ENCODE measurements around the gene IL19. TPM values are rescaled to one million over a fixed set of nuclear protein-coding genes. Genes with fewer than 3 reads are reported as not detected.

IL19 gene
- total and polyA plus RNA-seq, 9 of the 15 experiments (the other 6 are each of a cell fraction or from before 2014, with no cell fraction given), result not detected

DNA sequence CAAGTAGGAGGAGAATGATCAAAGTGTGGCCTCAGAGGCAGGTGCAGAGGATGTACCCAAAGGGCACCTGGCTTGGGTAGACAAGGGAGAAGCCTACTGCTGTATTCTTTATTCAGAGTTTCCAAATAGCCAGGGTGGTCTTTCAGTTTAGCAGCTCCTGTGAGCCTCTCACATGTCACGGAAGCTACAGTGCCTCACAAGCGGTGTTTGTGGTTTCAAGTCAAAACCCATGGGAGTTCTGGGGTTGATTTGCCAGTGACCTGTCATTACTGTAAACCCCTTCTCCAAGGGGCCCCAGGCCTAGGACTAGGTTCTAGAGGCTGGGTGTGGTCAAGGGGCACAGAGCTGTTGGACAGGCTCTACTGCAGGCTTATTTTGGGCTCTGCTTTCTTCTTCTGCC, 11.9 kb downstream of the IL19 start:
- no TSS peak for BruUV-seq (replicated peaks)
- no peak overlapping the region for H3K4me2 ChIP-seq (ENCODE audit: insufficient read depth, low read length)
- no peak overlapping the region for H3K4me3 ChIP-seq
- CTCF ChIA-PET (ENCODE audit: low intra/inter-chr PET ratio), result no interaction called here
- H3K79me2 ChIP-seq (ENCODE audit: control insufficient read depth, insufficient read depth, low read length), result no peaks in the 10 kb centered on the region
- 6% methylated on average over 2 of the region's 2 CpGs for WGBS (ENCODE audit: insufficient coverage, low coverage, missing lambda C conversion rate)
- intact Hi-C loops (cut with micrococcal nuclease) (no loop called here), in situ Hi-C loops (cut with MboI) (no loop called here)
- no peaks in the 10 kb centered on the region for H3K9me1 ChIP-seq (ENCODE audit: control insufficient read depth, insufficient read depth, low read length)
- H3K9ac ChIP-seq (ENCODE audit: insufficient read depth in 1 of 2, low read depth in 2 of 2, low read length in 2 of 2), result no peak overlapping the region
- no peaks in the 10 kb centered on the region for H4K20me1 ChIP-seq (replicated peaks; ENCODE audit: control insufficient read depth, insufficient read depth, low read length)
- H2AFZ ChIP-seq (ENCODE audit: low read depth, low read length), result no peak overlapping the region
- H3K9me3 ChIP-seq (replicated peaks; ENCODE audit: control insufficient read depth, insufficient read depth, low read depth, low read length), result no peaks in the 10 kb centered on the region
- H3K36me3 ChIP-seq (ENCODE audit: control insufficient read depth, insufficient read depth, low read length), result no peaks in the 10 kb centered on the region
- H3K27me3 ChIP-seq (ENCODE audit: control insufficient read depth in 2 of 2, insufficient read depth in 2 of 2, low read length in 2 of 2), result peaks cover 41 to 48% of the 10 kb centered on the region in 2 experiments
- TF ChIP-seq SRSF7 (optimal IDR thresholded peaks at IDR 0.05; ENCODE audit: low read depth, low read length), result no peak
- no peak for TF ChIP-seq ZSCAN32 (CRISPR knock-in tag; IDR thresholded peaks at IDR 0.05)
- no peak for TF ChIP-seq MAFK (IDR thresholded peaks at IDR 0.05; ENCODE audit: low read length)
- TF ChIP-seq, protein P1, sequence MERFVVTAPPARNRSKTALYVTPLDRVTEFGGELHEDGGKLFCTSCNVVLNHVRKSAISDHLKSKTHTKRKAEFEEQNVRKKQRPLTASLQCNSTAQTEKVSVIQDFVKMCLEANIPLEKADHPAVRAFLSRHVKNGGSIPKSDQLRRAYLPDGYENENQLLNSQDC (CRISPR knock-in tag; IDR thresholded peaks at IDR 0.05), result no peak
- TF ChIP-seq, protein P2, sequence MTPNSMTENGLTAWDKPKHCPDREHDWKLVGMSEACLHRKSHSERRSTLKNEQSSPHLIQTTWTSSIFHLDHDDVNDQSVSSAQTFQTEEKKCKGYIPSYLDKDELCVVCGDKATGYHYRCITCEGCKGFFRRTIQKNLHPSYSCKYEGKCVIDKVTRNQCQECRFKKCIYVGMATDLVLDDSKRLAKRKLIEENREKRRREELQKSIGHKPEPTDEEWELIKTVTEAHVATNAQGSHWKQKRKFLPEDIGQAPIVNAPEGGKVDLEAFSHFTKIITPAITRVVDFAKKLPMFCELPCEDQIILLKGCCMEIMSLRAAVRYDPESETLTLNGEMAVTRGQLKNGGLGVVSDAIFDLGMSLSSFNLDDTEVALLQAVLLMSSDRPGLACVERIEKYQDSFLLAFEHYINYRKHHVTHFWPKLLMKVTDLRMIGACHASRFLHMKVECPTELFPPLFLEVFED (CRISPR knock-in tag; conservative IDR thresholded peaks at IDR 0.05), result no peak
- TF ChIP-seq ETV5 (CRISPR knock-in tag; IDR thresholded peaks at IDR 0.05; ENCODE audit: low read depth), result no peak
- TF ChIP-seq ARID1B (IDR thresholded peaks at IDR 0.05), result no peak
- TF ChIP-seq ARID2 (IDR thresholded peaks at IDR 0.05), result no peak
- TF ChIP-seq, protein P3, sequence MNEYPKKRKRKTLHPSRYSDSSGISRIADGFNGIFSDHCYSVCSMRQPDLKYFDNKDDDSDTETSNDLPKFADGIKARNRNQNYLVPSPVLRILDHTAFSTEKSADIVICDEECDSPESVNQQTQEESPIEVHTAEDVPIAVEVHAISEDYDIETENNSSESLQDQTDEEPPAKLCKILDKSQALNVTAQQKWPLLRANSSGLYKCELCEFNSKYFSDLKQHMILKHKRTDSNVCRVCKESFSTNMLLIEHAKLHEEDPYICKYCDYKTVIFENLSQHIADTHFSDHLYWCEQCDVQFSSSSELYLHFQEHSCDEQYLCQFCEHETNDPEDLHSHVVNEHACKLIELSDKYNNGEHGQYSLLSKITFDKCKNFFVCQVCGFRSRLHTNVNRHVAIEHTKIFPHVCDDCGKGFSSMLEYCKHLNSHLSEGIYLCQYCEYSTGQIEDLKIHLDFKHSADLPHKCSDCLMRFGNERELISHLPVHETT (CRISPR knock-in tag; conservative IDR thresholded peaks at IDR 0.05 in 1 of 2, IDR thresholded peaks at IDR 0.05 in 1 of 2), result no peak
- POLR2A ChIA-PET, result no interaction called here
- H3K4me1 ChIP-seq (replicated peaks in 1 of 2; ENCODE audit: control insufficient read depth in 2 of 2, insufficient read depth in 2 of 2, low read length in 2 of 2), result no peaks in the 10 kb centered on the region
- FAIRE-seq (no peak), ATAC-seq (no peak), DNase-seq (ENCODE audit: extremely low read depth in 1 of 4, low spot score in 3 of 4) (no peak)
- no peak overlapping the region for H3K27ac ChIP-seq (ENCODE audit: extremely low read depth, low read depth, low read length)

Data from K562 (cell line).